ENCODE results near the gene CEP55.
A peak's percentile ranks its signal among the peaks of the same experiment; 100 is the strongest.

CEP55 gene

GRCh38 chr10:93471110-93471651 lies 25.2 kb upstream of the CEP55 start:
- no peak for DNase-seq

GRCh38 chr10:93473161-93473560 lies 23.3 kb upstream of the CEP55 start:
- no peak for DNase-seq

GRCh38 chr10:93473804-93474472 lies 22.5 kb upstream of the CEP55 start:
- no peak for DNase-seq

- DNase-seq = no peak
Measured at GRCh38 chr10:93475227-93475626, 21.2 kb upstream of the CEP55 start.

- no peak for DNase-seq
Measured at GRCh38 chr10:93475871-93476270, 20.5 kb upstream of the CEP55 start.

GRCh38 chr10:93476756-93477155 lies 19.7 kb upstream of the CEP55 start:
- DNase-seq = no peak

GRCh38 chr10:93478873-93479272 lies 17.5 kb upstream of the CEP55 start:
- DNase-seq = no peak

- DNase-seq = no peak
Measured at GRCh38 chr10:93481637-93482144, 14.7 kb upstream of the CEP55 start.

- peak; percentile 84 for DNase-seq
Measured at GRCh38 chr10:93482145-93482834, 14.1 kb upstream of the CEP55 start, which contains the start of gene MYOF. Gene MYOF (minus strand): TSS chr10:93482334. CDS start chr10:93482194, 140 bp downstream.

GRCh38 chr10:93485690-93486089 lies 10.7 kb upstream of the CEP55 start:
- DNase-seq = no peak

- DNase-seq = no peak
Measured at GRCh38 chr10:93488956-93489528, 7.4 kb upstream of the CEP55 start.

- no peak for DNase-seq
Measured at GRCh38 chr10:93491602-93492121, 4.8 kb upstream of the CEP55 start.

GRCh38 chr10:93493162-93493561 lies 3.2 kb upstream of the CEP55 start:
- no peak for DNase-seq

- no peak for DNase-seq
Measured at GRCh38 chr10:93494494-93494893, 1.9 kb upstream of the CEP55 start.

GRCh38 chr10:93495654-93496321 lies 624 bp upstream of the CEP55 start:
- DNase-seq = peak; percentile 55

GRCh38 chr10:93498166-93498565 lies 1.8 kb downstream of the CEP55 start:
- no peak for DNase-seq

- DNase-seq = no peak
Measured at GRCh38 chr10:93501650-93502049, 5.2 kb downstream of the CEP55 start.

- no peak for DNase-seq
Measured at GRCh38 chr10:93503075-93503474, 6.7 kb downstream of the CEP55 start.

GRCh38 chr10:93505075-93505474 lies 8.7 kb downstream of the CEP55 start:
- DNase-seq = no peak

- no peak for DNase-seq
Measured at GRCh38 chr10:93509816-93510215, 13.4 kb downstream of the CEP55 start.

GRCh38 chr10:93512565-93512964 lies 16.2 kb downstream of the CEP55 start:
- no peak for DNase-seq

GRCh38 chr10:93513091-93513490 lies 16.7 kb downstream of the CEP55 start:
- DNase-seq = no peak

GRCh38 chr10:93514521-93514920 lies 18.1 kb downstream of the CEP55 start:
- no peak for DNase-seq
